B cell (primary cell): ENCODE measurements around the gene RNF130. TPM values are rescaled to one million over a fixed set of nuclear protein-coding genes. Genes with fewer than 3 reads are reported as not detected.

Experiments
- ATAC-seq: fragments of 200-7000 bp; cut with Tn5 transposase; one replicate; pipeline ENCODE4 v1.10.0; 2021; ENCODE audit warnings: low read depth, mild to moderate bottlenecking, moderate number of reproducible peaks, moderate library complexity
- CTCF ChIA-PET: fragments of 350-600 bp; sonication (Branson Sonifier 250); formaldehyde crosslinking; loops from one replicate; lab custom pipeline; 2021; ENCODE audit warnings: antibody characterized with exemption, inconsistent platforms; lab: Charles Lee
- POLR2A ChIA-PET: fragments of 350-600 bp; sonication (Branson Sonifier 250); formaldehyde crosslinking; loops from one replicate; lab custom pipeline; 2021; ENCODE audit warnings: antibody characterized with exemption; lab: Charles Lee
- DNase-seq: peaks from one replicate; pipeline ENCODE4 v3.0.0; 2013
- H2AFZ ChIP-seq: 2 replicates; pipeline ENCODE4 v1.6.1; 2012; ENCODE audit warnings: mild to moderate bottlenecking, low read depth, low read length; ENCODE audit not compliant: insufficient read depth, poor library complexity, severe bottlenecking
- H3K27ac ChIP-seq, 2 donors: 1 replicate in 1 of 2; 2 replicates in 1 of 2; pipeline ENCODE4 v1.5.1; 2012 to 2013; ENCODE audit warnings: low read length in 2 of 2, mild to moderate bottlenecking in 2 of 2, moderate library complexity in 1 of 2
- H3K27me3 ChIP-seq, 4 experiments: fragments of 200-600 bp in 1 of 4; sonication (generic) in 1 of 4; replicated peaks in 1 of 4; 1 replicate in 2 of 4; 2 replicates in 2 of 4; pipeline versions ENCODE4 v1.6.1 to v1.7.0; 2013 to 2016; ENCODE audit warnings: low read length in 3 of 4, mild to moderate bottlenecking in 2 of 4, mixed read lengths in 1 of 4, moderate library complexity in 1 of 4; ENCODE audit not compliant: insufficient read depth in 4 of 4, control insufficient read depth in 3 of 4; ENCODE audit errors: control extremely low read depth in 1 of 4
- H3K36me3 ChIP-seq, 2 experiments: replicated peaks in 1 of 2; 1 replicate in 1 of 2; 2 replicates in 1 of 2; pipeline versions ENCODE4 v1.6.1 to v1.7.1; 2013; ENCODE audit warnings: low read length in 1 of 2; ENCODE audit not compliant: insufficient read depth in 2 of 2, control insufficient read depth in 1 of 2; ENCODE audit errors: control extremely low read depth in 1 of 2, extremely low read depth in 1 of 2
- H3K4me1 ChIP-seq, 2 donors: fragments of 200-600 bp in 1 of 2; sonication (generic) in 1 of 2; 1 replicate in 1 of 2; 2 replicates in 1 of 2; pipeline versions ENCODE4 v1.5.1 to v1.6.1; 2013 to 2017; ENCODE audit warnings: low read length in 2 of 2; ENCODE audit not compliant: control insufficient read depth in 2 of 2, insufficient read depth in 2 of 2
- H3K4me2 ChIP-seq: replicated peaks from 2 replicates; pipeline ENCODE3; 2012; ENCODE audit warnings: mild to moderate bottlenecking, low read depth, low read length; ENCODE audit not compliant: poor library complexity, severe bottlenecking
- H3K4me3 ChIP-seq, 5 experiments: fragments of 200-600 bp in 1 of 5; sonication (generic) in 1 of 5; 1 replicate in 3 of 5; 2 replicates in 2 of 5; pipeline versions ENCODE4 v1.5.1 to v1.7.0; 2011 to 2016; ENCODE audit warnings: low read length in 4 of 5, mild to moderate bottlenecking in 4 of 5, low read depth in 2 of 5, control low read depth in 1 of 5, moderate library complexity in 1 of 5; ENCODE audit not compliant: insufficient read depth in 1 of 5; ENCODE audit errors: control extremely low read depth in 1 of 5, extremely low read depth in 1 of 5
- H3K79me2 ChIP-seq: fragments of 200-600 bp; sonication (generic); one replicate; pipeline ENCODE4 v1.6.0; 2016; ENCODE audit warnings: low read length; ENCODE audit not compliant: control insufficient read depth, insufficient read depth
- H3K9ac ChIP-seq: fragments of 200-600 bp; sonication (generic); 2 replicates; pipeline ENCODE4 v1.6.1; 2017; ENCODE audit warnings: mild to moderate bottlenecking, low read length, moderate library complexity
- H3K9me3 ChIP-seq, 3 donors: one replicate each; pipeline versions ENCODE4 v1.6.1 to v1.7.1; 2013; ENCODE audit warnings: low read length in 2 of 3; ENCODE audit not compliant: control insufficient read depth in 2 of 3, insufficient read depth in 1 of 3; ENCODE audit errors: control extremely low read depth in 1 of 3
- H4K20me1 ChIP-seq: 2 replicates; pipeline ENCODE4 v1.6.0; 2012; ENCODE audit warnings: mild to moderate bottlenecking, low read length; ENCODE audit not compliant: insufficient read depth, control insufficient read depth, poor library complexity, severe bottlenecking
- H3K27ac Mint-ChIP-seq: one replicate; pipeline ENCODE4 v1.8.0; 2021; ENCODE audit warnings: mixed read lengths
- H3K27me3 Mint-ChIP-seq: one replicate; pipeline ENCODE4 v1.8.0; 2021; ENCODE audit warnings: mixed read lengths
- H3K4me1 Mint-ChIP-seq: one replicate; pipeline ENCODE4 v1.8.0; 2021; ENCODE audit warnings: mixed read lengths
- H3K4me3 Mint-ChIP-seq: one replicate; pipeline ENCODE4 v1.8.0; 2021; ENCODE audit warnings: mixed read lengths
- H3K9me3 Mint-ChIP-seq: one replicate; pipeline ENCODE4 v1.8.0; 2022; ENCODE audit warnings: mixed read lengths; ENCODE audit not compliant: insufficient read depth
- EZH2 ChIP-seq: IDR thresholded peaks from 2 replicates; pipeline ENCODE4 v1.6.1; 2012; ENCODE audit warnings: borderline replicate concordance, low read depth, mild to moderate bottlenecking, moderate library complexity, low read length; ENCODE audit not compliant: insufficient read depth, poor library complexity, severe bottlenecking
- WGBS: methylation state at CpG from one replicate; pipeline ENCODE4 v1.1.5; 2013; ENCODE audit warnings: missing lambda C conversion rate; ENCODE audit not compliant: insufficient coverage; 5-methylcytosine and 5-hydroxymethylcytosine counted together
- intact Hi-C: fragments of 100-400 bp; cut with micrococcal nuclease; formaldehyde crosslinking; loops from one replicate; pipeline ENCODE4 v1.10.0; 2022
- polyA plus RNA-seq: library from polyadenylated mRNA; depleted of rRNA; stranded (reverse); fragments of >200 nt; gene quantifications from 2 replicates; pipeline ENCODE4 v1.2.3, GENCODE V29; 2012
- total RNA-seq, 2 donors: library from RNA; stranded (reverse); fragments of 120-200 nt in 1 of 2; gene quantifications; 1 replicate in 1 of 2; 2 replicates in 1 of 2; pipeline versions ENCODE4 v1.2.3 to v1.2.4, GENCODE V29; 2013 to 2022
- TF ChIP-seq, protein P1 (sequence below): fragments of 200-600 bp; IDR thresholded peaks from one replicate; pipeline ENCODE4 v1.8.0; 2022; ENCODE audit warnings: antibody characterized with exemption, mild to moderate bottlenecking

RNF130 gene
- total and polyA plus RNA-seq, 2 donors (not counting 1 experiment from before 2014, with no cell fraction given) = 18.1 to 25.8 TPM

- Histone ChIP-seq H3K4me2 (peak overlapping the region; percentile 45), H3K27me3 (no peaks in the 10 kb centered on the region), H4K20me1 (no peaks in the 10 kb centered on the region), H3K27ac (peak overlapping the region; percentile 22 to 58), H3K79me2 (no peaks in the 10 kb centered on the region), H3K9ac (no peak overlapping the region), H3K4me3 (no peak overlapping the region), H3K4me1 (peaks cover 23 to 35% of the 10 kb centered on the region in 2 donors), H3K36me3 (no peaks in the 10 kb centered on the region), H2AFZ (peak overlapping the region; percentile 43), H3K9me3 (peaks cover 0 to 6% (median 0%) of the 10 kb centered on the region in 3 donors)
- peak overlapping the region; percentile 92 for H3K27ac Mint-ChIP-seq
- no peak for DNase-seq
- ChIA-PET CTCF (interaction anchor here (0.9 to 2.2 kb wide), 17 partner anchors 10 to 213 kb away, joined by 3 to 35 read pairs (median 6); partner anchors contain the start of gene TBC1D9B), POLR2A (interaction anchor here (1.0 kb wide), 2 partner anchors 107 to 139 kb away, joined by 3 to 4 read pairs; no protein-coding TSS in a partner anchor)
- intact Hi-C loops = loop anchor here (1.0 kb wide), 4 partner anchors 67 to 212 kb away; no protein-coding TSS in a partner anchor
- TF ChIP-seq, protein P1, sequence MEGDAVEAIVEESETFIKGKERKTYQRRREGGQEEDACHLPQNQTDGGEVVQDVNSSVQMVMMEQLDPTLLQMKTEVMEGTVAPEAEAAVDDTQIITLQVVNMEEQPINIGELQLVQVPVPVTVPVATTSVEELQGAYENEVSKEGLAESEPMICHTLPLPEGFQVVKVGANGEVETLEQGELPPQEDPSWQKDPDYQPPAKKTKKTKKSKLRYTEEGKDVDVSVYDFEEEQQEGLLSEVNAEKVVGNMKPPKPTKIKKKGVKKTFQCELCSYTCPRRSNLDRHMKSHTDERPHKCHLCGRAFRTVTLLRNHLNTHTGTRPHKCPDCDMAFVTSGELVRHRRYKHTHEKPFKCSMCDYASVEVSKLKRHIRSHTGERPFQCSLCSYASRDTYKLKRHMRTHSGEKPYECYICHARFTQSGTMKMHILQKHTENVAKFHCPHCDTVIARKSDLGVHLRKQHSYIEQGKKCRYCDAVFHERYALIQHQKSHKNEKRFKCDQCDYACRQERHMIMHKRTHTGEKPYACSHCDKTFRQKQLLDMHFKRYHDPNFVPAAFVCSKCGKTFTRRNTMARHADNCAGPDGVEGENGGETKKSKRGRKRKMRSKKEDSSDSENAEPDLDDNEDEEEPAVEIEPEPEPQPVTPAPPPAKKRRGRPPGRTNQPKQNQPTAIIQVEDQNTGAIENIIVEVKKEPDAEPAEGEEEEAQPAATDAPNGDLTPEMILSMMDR = no peak
- no peak for TF ChIP-seq EZH2
- WGBS = 90% methylated on average over 11 of the region's 13 CpGs
- ATAC-seq = no peak
- no peaks in the 10 kb centered on the region for H3K27me3 Mint-ChIP-seq
- H3K4me3 Mint-ChIP-seq = peak overlapping the region; percentile 1
- peaks cover 45% of the 10 kb centered on the region for H3K4me1 Mint-ChIP-seq
- no peaks in the 10 kb centered on the region for H3K9me3 Mint-ChIP-seq
Measured at GRCh38 chr5:179975713-179976134, 95.8 kb downstream of the RNF130 start.
